ENCODE measurements around the gene ADAM10.

GRCh38 chr15:58551084-58551763, 198.3 kb downstream of the ADAM10 start:
- no peak for TF ChIP-seq HOXA7 (CRISPR knock-in tag; IDR thresholded peaks at IDR 0.05; ENCODE audit: borderline replicate concordance)
- no peak for TF ChIP-seq ZNF274 (IDR thresholded peaks at IDR 0.05; ENCODE audit: low read length)
- TF ChIP-seq ZNF274 (tag by site-specific recombination; IDR thresholded peaks at IDR 0.05; ENCODE audit: borderline replicate concordance), result no peak
- no peak for TF ChIP-seq TCF7L2 (IDR thresholded peaks at IDR 0.05; ENCODE audit: borderline replicate concordance, low read depth, low read length)
- TF ChIP-seq WT1 (tag by site-specific recombination; IDR thresholded peaks at IDR 0.05), result no peak
- no peak for TF ChIP-seq ZBTB7A (tag by site-specific recombination; IDR thresholded peaks at IDR 0.05; ENCODE audit: low read depth)
- no peak for TF ChIP-seq ZBTB21 (tag by site-specific recombination; IDR thresholded peaks at IDR 0.05)
- no peak for TF ChIP-seq YY1 (tag by site-specific recombination; IDR thresholded peaks at IDR 0.05)
- no peak for TF ChIP-seq PATZ1 (tag by site-specific recombination; IDR thresholded peaks at IDR 0.05)
- TF ChIP-seq ZNF707 (tag by site-specific recombination; IDR thresholded peaks at IDR 0.05), result no peak
- TF ChIP-seq CTCF (tag by site-specific recombination; IDR thresholded peaks at IDR 0.05), result no peak
- TF ChIP-seq KLF8 (tag by site-specific recombination; IDR thresholded peaks at IDR 0.05), result no peak

All from HEK293 (cell line).